Upper lobe of left lung (tissue), 4 donors: ENCODE data around the gene PRRC2B.

ENCODE experiments used
- POLR2AphosphoS5 ChIP-seq, 2 donors: sonication (generic); formaldehyde crosslinking; IDR thresholded peaks; one replicate each; pipeline ENCODE4 v1.5.1; 2017; ENCODE audit warnings: antibody characterized with exemption in 2 of 2
- TF ChIP-seq, protein P1 (sequence below), 6 experiments: fragments of 450-650 bp in 4 of 6; fragments of 200-600 bp in 2 of 6; sonication (generic) in 2 of 6; IDR thresholded peaks; one replicate each; pipeline ENCODE4 v1.5.1; 2016 to 2019; ENCODE audit warnings: antibody characterized with exemption in 6 of 6

DNA sequence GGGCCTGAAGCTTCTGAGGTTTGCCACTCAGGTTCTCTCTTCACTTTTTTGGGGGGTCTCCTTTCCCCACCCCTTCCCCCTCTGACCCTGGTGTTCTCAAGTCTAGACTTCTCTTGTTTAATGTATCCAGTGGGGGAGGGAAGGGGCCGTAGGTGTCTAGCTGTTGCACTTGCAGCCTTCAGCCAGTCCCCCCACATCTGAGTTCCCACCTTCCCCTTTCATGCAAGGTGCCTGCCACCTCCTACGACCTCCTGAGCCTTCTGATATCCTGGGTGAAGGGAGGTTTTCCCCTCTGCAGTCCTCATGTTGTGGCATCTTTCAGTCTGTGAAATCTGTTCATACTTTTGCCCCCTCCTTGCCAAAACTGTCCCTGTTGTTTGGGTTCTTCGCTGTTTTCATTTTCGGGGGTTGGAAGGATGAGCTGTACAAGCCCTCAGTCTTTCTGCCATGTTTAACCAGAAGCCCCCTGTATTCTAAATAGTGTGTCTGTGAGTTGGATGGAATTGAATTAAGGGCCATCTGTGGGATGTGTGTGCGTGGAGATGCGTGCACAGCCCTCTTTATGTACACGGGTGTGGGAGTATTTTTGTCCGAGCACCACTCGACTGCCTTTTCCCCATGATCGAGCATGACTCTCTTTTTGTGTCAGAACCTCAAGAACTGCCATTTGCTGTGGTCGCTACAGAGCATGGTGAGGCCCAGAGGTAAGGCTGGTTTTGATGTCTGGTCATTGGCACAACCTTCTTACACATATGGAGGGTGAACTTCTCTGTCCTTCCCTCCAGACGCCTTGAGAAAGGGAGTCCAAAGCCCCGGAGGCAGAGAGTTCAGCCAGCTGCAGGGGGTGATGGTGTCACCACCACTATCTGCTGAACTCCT, 23.6 kb downstream of the PRRC2B start:
- TF ChIP-seq, protein P1, sequence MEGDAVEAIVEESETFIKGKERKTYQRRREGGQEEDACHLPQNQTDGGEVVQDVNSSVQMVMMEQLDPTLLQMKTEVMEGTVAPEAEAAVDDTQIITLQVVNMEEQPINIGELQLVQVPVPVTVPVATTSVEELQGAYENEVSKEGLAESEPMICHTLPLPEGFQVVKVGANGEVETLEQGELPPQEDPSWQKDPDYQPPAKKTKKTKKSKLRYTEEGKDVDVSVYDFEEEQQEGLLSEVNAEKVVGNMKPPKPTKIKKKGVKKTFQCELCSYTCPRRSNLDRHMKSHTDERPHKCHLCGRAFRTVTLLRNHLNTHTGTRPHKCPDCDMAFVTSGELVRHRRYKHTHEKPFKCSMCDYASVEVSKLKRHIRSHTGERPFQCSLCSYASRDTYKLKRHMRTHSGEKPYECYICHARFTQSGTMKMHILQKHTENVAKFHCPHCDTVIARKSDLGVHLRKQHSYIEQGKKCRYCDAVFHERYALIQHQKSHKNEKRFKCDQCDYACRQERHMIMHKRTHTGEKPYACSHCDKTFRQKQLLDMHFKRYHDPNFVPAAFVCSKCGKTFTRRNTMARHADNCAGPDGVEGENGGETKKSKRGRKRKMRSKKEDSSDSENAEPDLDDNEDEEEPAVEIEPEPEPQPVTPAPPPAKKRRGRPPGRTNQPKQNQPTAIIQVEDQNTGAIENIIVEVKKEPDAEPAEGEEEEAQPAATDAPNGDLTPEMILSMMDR (IDR thresholded peaks at IDR 0.05): no peak
- no peak for TF ChIP-seq POLR2AphosphoS5 (IDR thresholded peaks at IDR 0.05)
